ENCODE results near the gene VIPR1.

VIPR1 gene

DNA sequence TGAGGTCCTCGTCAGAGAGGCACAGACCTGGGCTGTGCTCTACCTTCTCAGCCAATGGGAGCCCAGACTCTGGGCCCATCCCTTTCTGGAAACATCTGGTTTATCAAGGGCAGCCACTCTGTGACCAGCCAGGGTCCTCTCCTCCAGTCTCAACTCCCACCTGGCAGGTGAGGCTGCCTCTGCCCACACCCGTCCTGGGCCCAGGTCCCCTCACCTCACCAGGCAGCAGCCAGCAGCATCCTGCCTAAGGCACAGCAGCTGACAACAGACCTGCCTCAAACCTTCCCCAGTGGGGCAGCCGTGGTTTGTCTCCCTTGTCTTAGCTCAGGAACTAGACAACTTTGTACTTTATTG, 8.7 kb upstream of the VIPR1 start:
- no peak for DNase-seq (ENCODE audit: low read depth in 3 of 3)

DNA sequence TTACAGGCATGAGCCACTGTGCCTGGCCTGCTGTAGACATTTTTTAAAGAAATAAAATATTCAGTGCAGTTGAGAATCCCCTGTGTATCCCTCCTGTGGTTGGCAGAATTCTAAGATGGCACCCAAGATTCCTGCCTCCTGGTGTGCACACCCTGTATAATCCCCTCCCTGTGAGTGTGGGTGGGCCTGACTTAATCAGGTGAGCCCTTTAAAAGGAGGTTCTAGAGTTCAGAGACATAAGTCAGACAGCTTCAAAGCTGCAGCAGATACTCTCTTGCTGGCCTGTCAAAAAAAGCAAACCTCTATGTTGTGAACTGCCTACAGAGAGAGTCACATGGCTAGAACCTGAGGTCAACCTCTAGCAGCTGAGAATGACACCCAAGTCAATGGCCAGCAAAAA, 7.0 kb upstream of the VIPR1 start:
- no peak for DNase-seq (ENCODE audit: low read depth in 3 of 3)

DNA sequence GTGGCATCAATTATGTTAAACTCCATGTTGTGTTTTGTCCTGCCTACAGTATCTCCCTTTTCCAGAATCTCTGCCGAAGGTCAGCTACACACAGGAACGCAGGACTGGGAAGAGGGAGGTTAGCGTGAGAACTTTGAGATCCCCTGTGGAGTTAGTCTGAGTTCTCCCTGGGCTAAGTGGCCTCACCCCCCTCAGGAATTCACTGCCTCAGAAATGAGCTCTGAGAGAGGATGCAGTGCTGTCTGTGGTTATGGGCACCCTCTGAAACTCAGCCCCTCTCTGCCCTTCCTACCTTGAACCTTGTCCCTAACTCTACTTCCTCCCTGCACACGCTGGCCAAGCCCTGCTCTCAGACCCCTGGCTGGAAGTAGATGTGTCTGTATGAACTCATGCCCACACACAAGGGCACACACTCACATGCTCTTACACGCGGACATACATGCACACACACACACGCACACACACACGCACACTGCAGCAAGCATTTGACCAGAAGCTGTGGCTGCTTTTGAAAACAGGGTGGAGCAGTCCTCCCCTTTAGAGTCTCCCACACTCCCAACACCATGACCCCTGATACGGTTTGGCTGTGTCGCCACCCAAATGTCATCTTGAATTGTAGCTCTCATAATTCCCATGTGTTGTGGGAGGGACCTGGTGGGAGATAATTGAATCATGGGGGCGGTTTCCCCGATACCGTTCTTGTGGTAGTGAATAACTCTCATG, 5.3 kb upstream of the VIPR1 start:
- DNase-seq (ENCODE audit: low read depth in 3 of 3): no peak

- DNase-seq (ENCODE audit: low read depth in 3 of 3): no peak
Measured at GRCh38 chr3:42498034-42498433, 4.4 kb upstream of the VIPR1 start.

DNA sequence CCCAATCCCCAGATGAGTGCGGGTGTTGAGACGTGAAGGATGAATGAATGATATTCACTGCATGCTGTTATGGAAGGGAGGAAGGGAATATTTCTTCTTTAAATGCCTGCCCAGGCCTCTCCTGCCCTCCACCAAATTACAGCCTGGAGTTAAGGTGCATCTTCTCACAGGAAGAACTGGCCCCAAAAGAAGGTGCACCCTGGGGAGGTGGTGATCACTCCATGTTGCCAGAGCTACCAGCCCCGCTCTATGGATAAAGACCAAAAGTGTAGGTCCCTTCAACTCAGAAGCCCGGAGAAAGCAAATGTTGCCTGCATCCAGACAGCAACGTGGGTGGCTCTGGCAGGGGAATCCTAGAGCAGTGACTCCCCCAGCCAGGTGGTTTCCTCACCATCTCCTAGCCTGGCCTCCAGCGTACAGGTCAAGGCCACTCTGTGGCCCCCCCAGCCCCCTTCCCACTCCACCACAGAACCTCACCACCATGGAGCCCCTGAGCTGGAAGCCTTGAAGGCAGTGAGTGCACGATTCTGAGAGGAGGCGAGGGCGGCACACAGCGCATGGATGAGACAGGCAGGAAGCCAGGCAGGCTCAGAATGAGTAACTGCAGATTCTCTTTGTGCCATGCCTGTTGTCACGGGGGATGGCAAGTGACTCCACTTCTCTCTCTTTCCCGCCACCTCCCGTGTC, 3.5 kb upstream of the VIPR1 start:
- DNase-seq (ENCODE audit: low read depth in 3 of 3): no peak

- DNase-seq (ENCODE audit: low read depth in 3 of 3): no peak
Measured at GRCh38 chr3:42499478-42499871, 3.0 kb upstream of the VIPR1 start.

GRCh38 chr3:42500091-42500490, 2.4 kb upstream of the VIPR1 start:
- no peak for DNase-seq (ENCODE audit: low read depth in 3 of 3)

GRCh38 chr3:42500909-42501308, 1.5 kb upstream of the VIPR1 start:
- DNase-seq (ENCODE audit: low read depth in 3 of 3): no peak

GRCh38 chr3:42501321-42501680, 1.1 kb upstream of the VIPR1 start:
- DNase-seq (ENCODE audit: low read depth in 3 of 3): no peak

GRCh38 chr3:42501681-42502428, 588 bp upstream of the VIPR1 start:
- DNase-seq (ENCODE audit: low read depth in 3 of 3): peak; percentile 27 to 47 (median 34)

DNA sequence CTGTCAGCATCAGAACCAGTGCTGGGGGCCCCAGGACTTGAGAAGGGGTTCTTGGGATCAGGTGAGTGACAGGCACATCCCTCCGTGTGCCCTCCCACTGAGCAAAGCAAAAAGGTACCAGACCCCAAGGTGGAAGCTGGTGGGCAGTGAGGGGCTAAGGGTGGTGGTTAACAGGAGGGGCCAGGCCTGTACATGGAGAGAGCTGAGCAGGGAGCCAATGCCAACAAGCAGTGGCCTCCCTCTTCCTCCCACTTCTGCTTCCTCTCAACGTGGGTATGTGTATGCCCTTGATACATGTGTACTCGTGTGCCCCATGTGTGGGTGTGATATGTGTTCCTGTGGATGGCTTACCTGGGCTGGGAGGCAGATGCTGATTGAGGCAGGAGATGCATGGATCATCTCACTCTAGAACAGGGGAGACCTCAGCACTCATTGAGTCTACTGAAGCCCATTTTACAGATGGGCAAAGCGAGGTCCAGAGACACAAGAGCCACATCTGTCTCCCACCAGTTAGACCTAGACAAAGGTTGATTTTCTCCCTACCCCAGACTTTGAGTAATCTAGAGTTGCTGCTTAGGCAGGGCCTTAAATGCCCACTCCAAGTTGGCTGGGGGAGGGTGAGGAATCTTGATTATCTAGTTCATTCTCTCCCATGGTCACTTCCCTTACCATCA, 945 bp downstream of the VIPR1 start:
- no peak for DNase-seq (ENCODE audit: low read depth in 3 of 3)

GRCh38 chr3:42503957-42504333, 1.5 kb downstream of the VIPR1 start:
- no peak for DNase-seq (ENCODE audit: low read depth in 3 of 3)

GRCh38 chr3:42504334-42505127, 2.1 kb downstream of the VIPR1 start:
- DNase-seq (ENCODE audit: low read depth in 3 of 3): no peak

DNA sequence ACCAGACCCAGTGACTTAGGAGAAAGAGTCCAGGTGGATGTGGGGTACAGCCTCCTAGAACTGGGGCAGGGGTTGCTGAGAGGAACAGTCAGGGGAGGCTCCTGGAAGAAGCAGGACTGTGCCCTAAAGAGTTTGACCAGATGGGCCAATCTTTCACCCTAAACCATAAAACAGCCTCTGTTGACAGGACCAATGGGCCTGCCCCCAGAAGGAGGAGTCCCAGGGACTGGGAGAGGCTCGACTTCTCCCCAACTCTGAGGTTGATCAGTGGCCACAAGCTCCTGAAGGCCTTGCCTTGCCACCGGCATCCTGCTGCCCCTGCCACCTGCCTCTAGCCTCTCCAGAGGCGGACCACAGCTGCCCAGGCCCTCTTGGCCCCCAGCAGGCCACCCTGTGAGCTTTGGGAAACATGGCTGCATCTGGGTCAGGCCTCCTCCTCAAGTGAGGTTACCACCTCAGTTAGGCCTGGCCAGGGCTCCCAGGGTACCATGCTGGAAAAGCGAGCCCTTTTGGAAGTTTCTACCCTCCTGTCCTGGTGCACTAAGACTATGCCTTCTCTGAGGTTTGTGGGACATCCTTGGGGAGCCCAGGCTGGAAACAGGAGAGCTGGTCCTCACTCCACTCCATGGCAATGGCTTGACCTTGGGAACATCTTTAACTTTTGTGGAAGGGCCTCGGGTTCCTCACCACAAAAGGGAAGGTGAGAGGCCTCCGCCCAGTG, 2.8 kb downstream of the VIPR1 start:
- DNase-seq (ENCODE audit: low read depth in 3 of 3): no peak

DNA sequence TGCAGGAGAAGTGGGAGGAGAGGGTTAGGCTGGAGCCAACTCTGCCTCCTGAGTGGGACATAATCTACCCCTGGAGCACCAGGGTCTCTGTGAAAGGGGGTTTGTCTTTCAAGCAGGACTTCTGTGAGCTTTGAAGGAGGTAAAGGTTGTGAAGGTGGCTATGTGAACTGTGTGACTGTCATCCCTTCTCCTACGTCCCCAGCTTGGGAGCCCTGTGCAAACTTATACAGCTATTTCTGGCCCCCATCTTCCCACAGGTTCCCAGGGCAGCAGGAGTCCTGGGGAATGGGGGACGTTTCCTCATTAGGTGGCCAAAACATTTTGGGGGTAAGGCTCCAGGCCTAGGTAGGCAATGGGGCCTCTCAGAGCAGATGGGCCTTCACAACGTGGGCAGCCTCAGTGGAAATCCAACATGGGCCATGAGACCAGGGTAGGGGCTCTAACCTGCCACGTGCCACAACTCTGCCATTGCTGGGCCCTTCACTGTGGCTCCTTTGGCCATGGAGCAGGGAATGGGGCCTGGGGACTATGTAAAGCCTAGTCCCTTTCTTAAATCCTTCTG, 3.5 kb downstream of the VIPR1 start:
- DNase-seq (ENCODE audit: low read depth in 3 of 3): no peak

DNA sequence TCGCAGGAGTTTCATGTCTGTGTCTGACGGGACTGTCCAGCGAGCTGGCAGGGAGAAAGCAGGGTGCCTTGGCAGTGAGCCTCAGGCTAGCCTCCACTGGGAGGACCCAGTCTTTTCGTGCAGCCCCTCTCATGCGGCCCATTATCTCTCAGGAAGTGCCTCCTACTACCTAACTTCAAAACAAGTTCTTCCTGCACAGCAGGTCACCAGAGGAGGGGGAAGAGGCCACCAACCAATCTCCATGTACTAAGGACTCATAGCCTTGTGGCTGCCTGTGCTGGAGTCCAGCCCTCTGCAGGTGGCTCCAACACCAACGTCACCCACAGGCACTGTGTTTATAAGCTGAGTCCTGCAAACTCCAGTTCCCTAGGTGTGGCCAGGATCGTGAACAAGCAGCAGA, 4.8 kb downstream of the VIPR1 start:
- no peak for DNase-seq (ENCODE audit: low read depth in 3 of 3)

GRCh38 chr3:42507761-42508335, 5.4 kb downstream of the VIPR1 start:
- no peak for DNase-seq (ENCODE audit: low read depth in 3 of 3)

DNA sequence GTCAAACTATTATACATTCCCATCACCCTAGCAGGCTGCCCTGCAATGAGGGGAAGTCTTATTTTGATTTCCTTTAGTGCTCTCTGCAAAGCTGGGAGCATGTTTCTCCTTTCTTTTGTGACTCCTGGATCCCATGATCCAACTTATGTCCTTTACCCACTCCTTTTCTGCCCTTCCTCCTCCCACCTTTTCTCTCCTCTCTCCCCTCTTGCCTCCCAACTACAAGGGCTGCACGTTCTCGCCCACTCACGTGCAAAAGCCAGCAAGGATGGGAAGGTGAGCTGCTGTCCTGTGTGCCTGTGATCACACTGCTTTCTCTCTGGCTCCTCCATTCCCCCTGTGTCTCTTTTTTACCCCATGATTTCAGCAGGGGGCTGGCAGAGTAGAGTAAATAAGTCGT, 6.1 kb downstream of the VIPR1 start:
- no peak for DNase-seq (ENCODE audit: low read depth in 3 of 3)

DNA sequence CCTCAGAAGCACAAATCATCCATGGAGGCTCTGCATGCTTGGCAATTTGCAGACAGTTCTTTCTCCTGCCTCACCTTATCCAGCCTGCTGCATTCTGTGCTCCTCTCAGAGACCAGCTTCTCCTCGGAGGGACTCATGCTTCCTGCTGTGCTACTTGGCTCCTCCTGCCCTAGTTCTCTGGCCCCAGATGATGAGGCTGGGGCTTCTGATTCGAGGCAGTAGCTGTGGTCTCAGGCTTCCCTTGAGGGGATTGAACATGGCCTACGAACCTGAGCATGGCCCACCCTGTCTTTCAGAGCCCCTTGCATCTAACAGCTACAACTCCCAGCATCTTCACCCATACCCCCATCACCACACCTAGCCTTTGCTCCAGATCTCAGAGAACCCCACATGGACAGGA, 6.7 kb downstream of the VIPR1 start:
- no peak for DNase-seq (ENCODE audit: low read depth in 3 of 3)

DNA sequence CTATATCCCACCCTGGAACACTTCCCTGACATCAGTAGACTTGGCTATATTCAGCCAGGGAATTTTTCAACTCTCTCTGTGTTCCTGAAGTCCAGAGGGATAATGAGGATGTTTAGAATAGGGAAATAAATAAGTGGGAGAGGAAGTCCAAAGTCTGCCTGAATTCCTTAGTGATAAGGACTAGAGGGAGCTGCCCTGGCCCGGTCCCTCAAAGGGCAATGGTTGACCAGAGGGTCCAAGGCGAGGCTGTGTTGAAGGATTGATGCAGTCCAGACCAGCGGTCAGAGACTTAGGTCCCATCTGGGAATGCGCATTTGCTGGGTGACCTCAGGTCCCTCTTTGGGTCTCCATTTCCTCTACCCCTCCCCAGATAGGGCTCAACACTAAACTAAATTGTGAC, 7.9 kb downstream of the VIPR1 start:
- DNase-seq (ENCODE audit: low read depth in 3 of 3): no peak
